Heart right ventricle (tissue), 16 donors: ENCODE measurements around the gene RAD23B. TPM values are rescaled to one million over a fixed set of nuclear protein-coding genes. Genes with fewer than 3 reads are reported as not detected.

Experiments used
- ATAC-seq, 8 donors: fragments of 200-7000 bp; cut with Tn5 transposase; one replicate each; pipeline ENCODE4 v1.9.1; 2020; ENCODE audit warnings: mild to moderate bottlenecking in 8 of 8, moderate library complexity in 8 of 8, moderate number of reproducible peaks in 1 of 8
- DNase-seq, 2 donors: peaks; one replicate each; pipeline ENCODE4 v3.0.0-alpha.2; 2020
- H3K27ac ChIP-seq, 10 donors: fragments of 200-600 bp; sonication (generic) in 2 of 10; one replicate each; pipeline versions ENCODE4 v1.5.0 to v1.8.0; 2020 to 2022; ENCODE audit warnings: mild to moderate bottlenecking in 3 of 10
- H3K27me3 ChIP-seq, 7 donors: fragments of 200-600 bp; one replicate each; pipeline ENCODE4 v1.8.0; 2021 to 2022; ENCODE audit warnings: mild to moderate bottlenecking in 2 of 7
- H3K36me3 ChIP-seq, 9 donors: fragments of 200-600 bp; sonication (generic) in 1 of 9; one replicate each; pipeline versions ENCODE4 v1.5.0 to v1.8.0; 2020 to 2022; ENCODE audit warnings: mild to moderate bottlenecking in 2 of 9
- H3K4me1 ChIP-seq, 9 donors: fragments of 200-600 bp; sonication (generic) in 1 of 9; one replicate each; pipeline versions ENCODE4 v1.5.0 to v1.8.0; 2020 to 2022; ENCODE audit warnings: mild to moderate bottlenecking in 4 of 9
- H3K4me3 ChIP-seq, 10 donors: fragments of 200-600 bp; sonication (generic) in 2 of 10; one replicate each; pipeline versions ENCODE4 v1.5.0 to v1.8.0; 2020 to 2022; ENCODE audit warnings: mild to moderate bottlenecking in 7 of 10, moderate library complexity in 2 of 10
- H3K9me3 ChIP-seq, 11 donors: fragments of 200-600 bp in 10 of 11; sonication (generic) in 2 of 11; one replicate each; pipeline versions ENCODE4 v1.5.0 to v1.8.0; 2013 to 2022; ENCODE audit warnings: mild to moderate bottlenecking in 2 of 11, control low read depth in 1 of 11, moderate library complexity in 1 of 11
- WGBS, 2 donors: extraction: QIAGEN DNeasy Blood & Tissue Kit; methylation state at CpG; one replicate each; pipeline ENCODE4 v1.1.7; 2013; ENCODE audit warnings: inconsistent platforms in 1 of 2; 5-methylcytosine and 5-hydroxymethylcytosine counted together
- intact Hi-C, 10 donors: fragments of 100-400 bp; cut with DNase I; formaldehyde crosslinking; loops; one replicate each; pipeline versions ENCODE4 v1.11.1 to v1.14.2; 2022
- polyA plus RNA-seq, 2 donors: library from polyadenylated mRNA; stranded (reverse); fragments of 200-250 nt; gene quantifications; one replicate each; pipeline ENCODE4 v1.2.3, GENCODE V29; 2013
- total RNA-seq, 10 donors: library from RNA; stranded (reverse); fragmentation: NEBNext Ultra II Directional in 3 of 10; extraction: Animal tissue kit (Norgen Biotek cat#: 25700) in 3 of 10; gene quantifications; one replicate each; pipeline versions ENCODE4 v1.2.1 to v1.2.4, GENCODE V29; 2021 to 2023
- TF ChIP-seq, protein P1 (sequence below), 9 donors: fragments of 200-600 bp; sonication (generic) in 2 of 9; IDR thresholded peaks; one replicate each; pipeline versions ENCODE4 v1.5.0 to v1.8.0; 2021 to 2022; ENCODE audit warnings: antibody characterized with exemption in 9 of 9, mild to moderate bottlenecking in 5 of 9, moderate library complexity in 1 of 9
- donor health status: Arrhythmogenic right ventricular cardiomyopathy.
- donor health status: ischemic (EF 13 %, LVEDD 7.1; RV severe dilation, severe dysfunction).
- donor health status: healthy with polysubstance abuse.
- donor health status: DM: no; HTN: yes; CAD: no.
- donor health status: DM: no; HTN: no; CAD: no.
- donor health status: ischemic (EF 25% LVEDD 6.9; RV normal size, moderate dysfunction).
- donor health status: ischemic (EF 25% LVEDD 5.7; RV mildly dilated, moderate dysfunction).
- donor health status: healthy.
- donor health status: DM: yes; HTN: yes; CAD: no.
- donor health status: Ischemic cardiomyopathy.
- donor health status: ischemic (EF 35%, LVEDD 5.7; RV mildly dilated, moderate dysfunction).
- donor health status: nonischemic (EF 11% LVEDD 7.7; RV severe dilation, severe dysfunction).
- donor health status: DM: yes; HTN: yes; CAD: no.
- donor health status: PGD.
- donor health status: ischemic (EF 29% LVEDD 5.4; RV normal size, mild dysfunction).
- donor health status: nonischemic (EF 23%, LVEDD 6.1; RV moderate dilation, normal function).

The RAD23B gene
- total and polyA plus RNA-seq, 12 donors: 41.7 to 122 (median 103) TPM

DNA sequence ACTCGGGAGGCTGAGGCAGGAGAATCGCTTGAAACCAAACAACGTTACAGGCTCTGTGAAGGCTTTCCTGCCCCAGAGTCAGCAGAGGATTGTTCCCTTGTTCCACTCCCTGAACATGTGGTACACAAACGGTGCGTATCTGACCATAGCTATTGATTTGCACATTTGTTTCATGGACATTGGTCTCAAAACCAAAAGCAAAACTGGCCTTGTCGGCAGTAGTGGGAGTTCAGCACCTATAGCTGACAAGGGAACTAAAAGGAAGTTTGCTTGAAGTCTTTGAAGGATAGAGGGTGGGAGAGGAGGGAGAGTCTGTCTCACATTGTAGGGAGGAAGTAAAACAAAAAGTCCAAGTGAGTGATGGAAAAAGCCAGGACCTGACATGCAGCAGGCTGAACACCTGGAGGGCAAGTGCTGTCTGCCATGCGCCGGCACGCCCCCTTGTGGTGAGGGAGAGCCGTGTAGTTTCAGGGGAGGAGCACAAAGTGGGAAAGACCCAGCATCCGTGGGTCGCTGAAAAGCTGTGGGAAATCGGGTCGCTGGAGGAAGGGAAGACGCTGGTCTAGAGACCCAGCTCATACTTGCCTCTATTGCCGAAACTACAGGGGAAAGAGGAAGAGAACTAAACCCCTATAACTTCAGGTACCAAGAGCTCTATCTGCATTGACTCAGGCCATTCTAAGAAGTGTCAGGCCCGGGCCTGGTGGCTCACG is 58.0 kb downstream of the RAD23B start:
- ATAC-seq: peak; percentile 45 to 65 (median 58)
- 45 to 48% methylated on average over 18 of the region's 18 CpGs for WGBS, 2 donors
- H3K4me3 ChIP-seq: no peak overlapping the region
- H3K27me3 ChIP-seq: no peaks in the 10 kb centered on the region
- TF ChIP-seq, protein P1, sequence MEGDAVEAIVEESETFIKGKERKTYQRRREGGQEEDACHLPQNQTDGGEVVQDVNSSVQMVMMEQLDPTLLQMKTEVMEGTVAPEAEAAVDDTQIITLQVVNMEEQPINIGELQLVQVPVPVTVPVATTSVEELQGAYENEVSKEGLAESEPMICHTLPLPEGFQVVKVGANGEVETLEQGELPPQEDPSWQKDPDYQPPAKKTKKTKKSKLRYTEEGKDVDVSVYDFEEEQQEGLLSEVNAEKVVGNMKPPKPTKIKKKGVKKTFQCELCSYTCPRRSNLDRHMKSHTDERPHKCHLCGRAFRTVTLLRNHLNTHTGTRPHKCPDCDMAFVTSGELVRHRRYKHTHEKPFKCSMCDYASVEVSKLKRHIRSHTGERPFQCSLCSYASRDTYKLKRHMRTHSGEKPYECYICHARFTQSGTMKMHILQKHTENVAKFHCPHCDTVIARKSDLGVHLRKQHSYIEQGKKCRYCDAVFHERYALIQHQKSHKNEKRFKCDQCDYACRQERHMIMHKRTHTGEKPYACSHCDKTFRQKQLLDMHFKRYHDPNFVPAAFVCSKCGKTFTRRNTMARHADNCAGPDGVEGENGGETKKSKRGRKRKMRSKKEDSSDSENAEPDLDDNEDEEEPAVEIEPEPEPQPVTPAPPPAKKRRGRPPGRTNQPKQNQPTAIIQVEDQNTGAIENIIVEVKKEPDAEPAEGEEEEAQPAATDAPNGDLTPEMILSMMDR (IDR thresholded peaks at IDR 0.05): peak; percentile 83 to 93 (median 85)
- intact Hi-C loops: loop anchor here in 7 of 10 donors (1.0 to 10.0 kb wide), 5 partner anchors 56 to 186 kb away; partner anchors contain the start of gene RAD23B (in 1 of the 7)
- peaks cover 0 to 8% (median 0%) of the 10 kb centered on the region in 9 donors for H3K36me3 ChIP-seq
- H3K9me3 ChIP-seq: no peaks in the 10 kb centered on the region
- peak; percentile 73 to 80 for DNase-seq
- H3K4me1 ChIP-seq: peaks cover 0 to 40% (median 16%) of the 10 kb centered on the region in 9 donors
- no peak overlapping the region for H3K27ac ChIP-seq

DNA sequence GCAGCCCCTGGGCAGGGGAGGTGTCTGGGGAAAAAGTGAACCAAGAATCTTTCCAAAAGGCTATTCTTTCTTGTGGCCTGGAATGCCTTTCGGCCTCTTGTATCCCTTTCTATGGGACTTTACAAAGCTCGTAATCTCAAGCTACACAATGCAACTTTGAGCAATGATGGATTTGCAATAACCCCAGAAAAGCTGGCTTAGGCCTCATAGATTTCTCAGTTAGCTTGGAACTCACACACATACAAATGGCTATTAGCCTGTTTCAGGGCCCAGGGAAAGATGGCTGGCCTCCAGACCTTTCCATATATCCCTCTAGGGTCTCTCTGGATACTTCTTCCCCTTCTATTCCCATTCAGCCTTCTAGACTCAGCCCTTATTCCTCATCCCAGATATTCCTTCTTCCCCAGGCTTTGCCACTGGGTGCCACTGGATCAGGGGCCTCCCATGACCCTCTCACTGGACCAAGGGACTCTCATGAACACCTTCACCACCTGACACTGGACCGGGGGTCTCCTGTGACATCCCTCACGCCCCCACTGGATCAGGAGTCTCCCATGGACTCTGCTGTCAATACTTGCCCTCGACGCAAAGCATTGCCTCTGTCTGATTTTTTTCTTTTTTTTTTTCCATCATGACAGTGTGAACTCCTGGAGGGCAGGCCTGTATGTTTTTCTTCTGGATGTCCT is 59.5 kb downstream of the RAD23B start:
- DNase-seq (no peak), ATAC-seq (no peak)
- Histone ChIP-seq H3K4me1 (peaks cover 0 to 31% (median 11%) of the 10 kb centered on the region in 9 donors), H3K9me3 (no peaks in the 10 kb centered on the region), H3K27me3 (no peaks in the 10 kb centered on the region), H3K27ac (no peak overlapping the region), H3K36me3 (peaks cover 0 to 8% (median 0%) of the 10 kb centered on the region in 9 donors), H3K4me3 (no peak overlapping the region)
- WGBS, 2 donors: 85 to 86% methylated on average over 6 of the region's 6 CpGs
- intact Hi-C loops: loop anchor here in 6 of 10 donors (5.0 to 10.0 kb wide), 4 partner anchors 58 to 188 kb away; partner anchors contain the start of gene RAD23B (in 1 of the 6)
- TF ChIP-seq, protein P1 (IDR thresholded peaks at IDR 0.05): no peak

DNA sequence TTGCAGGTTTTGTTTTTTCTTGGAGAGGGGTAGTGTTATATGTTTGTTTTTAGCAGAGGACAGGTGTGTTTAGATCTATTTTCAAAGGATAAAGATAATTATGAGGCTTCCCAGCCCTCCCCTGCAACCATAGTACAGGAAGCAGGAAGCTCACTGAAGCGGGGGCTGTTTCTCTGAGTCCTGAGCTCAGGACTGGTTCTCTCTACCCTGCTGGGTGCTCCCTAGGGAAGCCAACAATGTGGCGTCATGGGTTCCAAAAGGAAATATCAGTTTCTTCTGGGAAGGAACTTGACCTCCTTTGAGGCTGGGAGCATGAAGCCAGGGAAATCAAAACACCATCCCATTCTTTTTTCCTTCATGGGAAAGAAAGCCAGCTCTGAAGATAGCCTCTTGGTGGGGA is 62.2 kb downstream of the RAD23B start:
- TF ChIP-seq, protein P1 (IDR thresholded peaks at IDR 0.05): no peak
- peak in 1 of 2 donors; percentile 66 for DNase-seq
- Histone ChIP-seq H3K36me3 (no peaks in the 10 kb centered on the region), H3K9me3 (no peaks in the 10 kb centered on the region), H3K4me1 (peaks cover 0 to 15% (median 11%) of the 10 kb centered on the region in 9 donors), H3K27ac (peak overlapping the region in 6 of 10 donors; percentile 12 to 73 (median 44)), H3K4me3 (no peak overlapping the region), H3K27me3 (no peaks in the 10 kb centered on the region)
- 31 to 50% methylated on average over 2 of the region's 2 CpGs for WGBS, 2 donors
- ATAC-seq: peak in 7 of 8 donors; percentile 49 to 85 (median 76)
- intact Hi-C loops: loop anchor here in 2 of 10 donors (10.0 kb wide), 3 partner anchors 61 to 191 kb away; partner anchors contain the start of gene RAD23B (in 1 of the 2)

DNA sequence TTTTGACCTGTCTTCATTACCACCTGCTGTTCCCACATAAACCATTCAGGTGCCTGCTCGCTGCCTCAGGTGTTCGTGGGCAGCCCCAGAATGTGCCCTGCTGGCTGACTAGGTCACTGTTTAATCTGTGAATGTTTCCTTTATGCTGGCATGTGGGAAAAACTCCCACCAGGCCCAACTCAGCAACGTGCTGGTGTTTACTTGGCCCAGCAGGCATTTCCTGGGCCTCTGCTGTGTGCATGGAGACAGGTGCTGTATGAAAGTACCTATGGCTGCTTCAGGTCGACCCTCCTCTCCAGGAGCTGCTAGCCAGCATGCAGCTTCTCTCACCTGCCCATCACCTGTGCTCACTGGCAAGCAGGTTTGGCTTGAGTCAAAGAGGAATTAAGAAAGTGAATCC is 65.8 kb downstream of the RAD23B start:
- Histone ChIP-seq H3K4me1 (peaks cover 0 to 15% (median 7%) of the 10 kb centered on the region in 9 donors), H3K9me3 (peaks cover 0 to 13% (median 0%) of the 10 kb centered on the region in 11 donors), H3K27ac (no peak overlapping the region), H3K4me3 (no peak overlapping the region), H3K36me3 (no peaks in the 10 kb centered on the region), H3K27me3 (peaks cover 0 to 6% (median 0%) of the 10 kb centered on the region in 7 donors)
- DNase-seq: no peak
- no peak for ATAC-seq
- TF ChIP-seq, protein P1 (IDR thresholded peaks at IDR 0.05): no peak
- intact Hi-C loops: loop anchor here in 2 of 10 donors (10.0 kb wide), 3 partner anchors 64 to 194 kb away; partner anchors contain the start of gene RAD23B (in 1 of the 2)
- 51 to 54% methylated on average over 4 of the region's 4 CpGs for WGBS, 2 donors
